Measurements from ENCODE around the gene BIN1. TPM values are rescaled to one million over a fixed set of nuclear protein-coding genes. Genes with fewer than 3 reads are reported as not detected.

BIN1 gene
- total RNA-seq, 1 donor from 2014 or later: 62.8 TPM

- intact Hi-C loops (cut with DNase I): no loop called here
- no peak for ATAC-seq
- DNase-seq (ENCODE audit: low spot score): no peak
Observed at GRCh38 chr2:127095367-127095641, 11.7 kb downstream of the BIN1 start.

GRCh38 chr2:127094509-127095366 lies 12.2 kb downstream of the BIN1 start:
- ATAC-seq: peak; percentile 76
- DNase-seq (ENCODE audit: low spot score): peak; percentile 81
- intact Hi-C loops (cut with DNase I): no loop called here

- intact Hi-C loops (cut with DNase I): no loop called here
- no peak for ATAC-seq
- DNase-seq (ENCODE audit: low spot score): no peak
Observed at GRCh38 chr2:127093648-127094210, 13.2 kb downstream of the BIN1 start.

GRCh38 chr2:127092901-127093516 lies 13.9 kb downstream of the BIN1 start:
- intact Hi-C loops (cut with DNase I): no loop called here
- no peak for ATAC-seq
- DNase-seq (ENCODE audit: low spot score): no peak

- ATAC-seq (no peak), DNase-seq (ENCODE audit: low spot score) (no peak)
- intact Hi-C loops (cut with DNase I): no loop called here
Observed at GRCh38 chr2:127092306-127092705, 14.6 kb downstream of the BIN1 start.

- intact Hi-C loops (cut with DNase I): no loop called here
- ATAC-seq: no peak
- DNase-seq (ENCODE audit: low spot score): no peak
Observed at GRCh38 chr2:127091886-127092285, 15.1 kb downstream of the BIN1 start.

- intact Hi-C loops (cut with DNase I): no loop called here
- no peak for DNase-seq (ENCODE audit: low spot score)
- ATAC-seq: no peak
Observed at GRCh38 chr2:127091148-127091547, 15.8 kb downstream of the BIN1 start.

- DNase-seq (ENCODE audit: low spot score) (no peak), ATAC-seq (no peak)
- intact Hi-C loops (cut with DNase I): no loop called here
Observed at GRCh38 chr2:127090281-127091120, 16.5 kb downstream of the BIN1 start.

GRCh38 chr2:127089478-127090235 lies 17.3 kb downstream of the BIN1 start:
- intact Hi-C loops (cut with DNase I): no loop called here
- DNase-seq (ENCODE audit: low spot score) (no peak), ATAC-seq (no peak)

- intact Hi-C loops (cut with DNase I): no loop called here
Observed at GRCh38 chr2:127088706-127089105, 18.2 kb downstream of the BIN1 start.

GRCh38 chr2:127087791-127088495 lies 19.0 kb downstream of the BIN1 start:
- DNase-seq (ENCODE audit: low spot score): no peak
- intact Hi-C loops (cut with DNase I): no loop called here
- ATAC-seq: no peak

More at GRCh38 chr2:127088706-127089105, 18.2 kb downstream of the BIN1 start:
- DNase-seq (ENCODE audit: low spot score) (no peak), ATAC-seq (no peak)

GRCh38 chr2:127086990-127087790 lies 19.8 kb downstream of the BIN1 start:
- ATAC-seq: peak; percentile 70
- peak; percentile 92 for DNase-seq (ENCODE audit: low spot score)
- intact Hi-C loops (cut with DNase I): no loop called here

- intact Hi-C loops (cut with DNase I): no loop called here
- no peak for DNase-seq (ENCODE audit: low spot score)
- ATAC-seq: no peak
Observed at GRCh38 chr2:127085317-127085681, 21.7 kb downstream of the BIN1 start.

- intact Hi-C loops (cut with DNase I): no loop called here
- ATAC-seq: peak; percentile 0
- DNase-seq (ENCODE audit: low spot score): no peak
Observed at GRCh38 chr2:127084611-127085316, 22.2 kb downstream of the BIN1 start.

- ATAC-seq: peak; percentile 81
- intact Hi-C loops (cut with DNase I): no loop called here
Observed at GRCh38 chr2:127083819-127084503, 23.0 kb downstream of the BIN1 start.

GRCh38 chr2:127082974-127083373 lies 24.0 kb downstream of the BIN1 start:
- intact Hi-C loops (cut with DNase I): no loop called here
- DNase-seq (ENCODE audit: low spot score) (no peak), ATAC-seq (no peak)

More at GRCh38 chr2:127083819-127084503, 23.0 kb downstream of the BIN1 start:
- peak; percentile 90 for DNase-seq (ENCODE audit: low spot score)
